ENCODE measurements around the gene ACCSL.

ACCSL gene

GRCh38 chr11:44018829-44019228 is 29.0 kb upstream of the ACCSL start:
- no peak for DNase-seq

- DNase-seq, result no peak
These were observed 22.8 kb upstream of the ACCSL start for GRCh38 chr11:44024977-44025376.

GRCh38 chr11:44025727-44026126 is 22.1 kb upstream of the ACCSL start:
- no peak for DNase-seq

DNA sequence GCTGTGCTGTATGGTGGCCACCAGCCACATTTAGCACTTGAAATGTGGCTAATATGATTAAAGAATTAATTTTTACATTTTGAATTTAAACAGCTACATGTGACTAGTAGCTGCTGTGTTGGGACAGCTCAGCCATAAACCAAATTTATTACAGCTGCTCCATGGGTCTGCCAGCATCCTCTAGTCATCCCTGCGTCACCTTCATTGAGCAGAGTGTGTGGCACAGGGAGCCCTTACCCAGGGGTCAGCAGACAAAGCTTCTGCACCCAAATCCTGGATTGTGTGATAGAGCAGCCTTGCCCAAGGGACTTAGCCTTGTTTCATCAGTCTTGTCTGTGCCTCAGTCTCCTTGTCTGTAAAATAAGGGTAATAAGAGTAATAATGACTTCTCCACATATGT is 19.4 kb upstream of the ACCSL start:
- DNase-seq, result no peak

- DNase-seq, result no peak
These were observed 18.8 kb upstream of the ACCSL start for GRCh38 chr11:44028816-44029506.

- DNase-seq, result no peak
These were observed 18.3 kb upstream of the ACCSL start for GRCh38 chr11:44029507-44029845.

GRCh38 chr11:44029977-44030911 is 17.5 kb upstream of the ACCSL start:
- DNase-seq, result no peak

DNA sequence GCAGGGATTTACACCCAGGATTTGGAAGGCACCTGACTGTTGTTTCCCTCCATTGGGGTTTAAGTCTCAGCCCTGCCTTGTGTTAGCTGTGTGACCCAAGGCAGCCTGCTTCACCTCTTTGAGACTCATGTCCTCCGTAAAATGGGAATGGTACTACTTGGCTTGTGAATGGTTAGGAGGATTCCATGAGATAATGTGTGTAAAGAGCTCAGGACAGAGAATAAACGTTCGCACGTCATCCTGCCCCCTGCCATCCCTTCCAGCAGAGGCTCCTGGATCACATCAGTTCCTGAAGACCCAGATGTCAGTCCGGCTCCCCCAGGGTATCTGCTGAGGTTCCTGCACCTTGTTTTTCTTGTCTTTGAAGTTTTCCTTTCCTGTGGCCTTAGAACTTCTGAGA is 16.8 kb upstream of the ACCSL start:
- DNase-seq, result no peak

GRCh38 chr11:44031549-44031948 is 16.2 kb upstream of the ACCSL start:
- no peak for DNase-seq

DNA sequence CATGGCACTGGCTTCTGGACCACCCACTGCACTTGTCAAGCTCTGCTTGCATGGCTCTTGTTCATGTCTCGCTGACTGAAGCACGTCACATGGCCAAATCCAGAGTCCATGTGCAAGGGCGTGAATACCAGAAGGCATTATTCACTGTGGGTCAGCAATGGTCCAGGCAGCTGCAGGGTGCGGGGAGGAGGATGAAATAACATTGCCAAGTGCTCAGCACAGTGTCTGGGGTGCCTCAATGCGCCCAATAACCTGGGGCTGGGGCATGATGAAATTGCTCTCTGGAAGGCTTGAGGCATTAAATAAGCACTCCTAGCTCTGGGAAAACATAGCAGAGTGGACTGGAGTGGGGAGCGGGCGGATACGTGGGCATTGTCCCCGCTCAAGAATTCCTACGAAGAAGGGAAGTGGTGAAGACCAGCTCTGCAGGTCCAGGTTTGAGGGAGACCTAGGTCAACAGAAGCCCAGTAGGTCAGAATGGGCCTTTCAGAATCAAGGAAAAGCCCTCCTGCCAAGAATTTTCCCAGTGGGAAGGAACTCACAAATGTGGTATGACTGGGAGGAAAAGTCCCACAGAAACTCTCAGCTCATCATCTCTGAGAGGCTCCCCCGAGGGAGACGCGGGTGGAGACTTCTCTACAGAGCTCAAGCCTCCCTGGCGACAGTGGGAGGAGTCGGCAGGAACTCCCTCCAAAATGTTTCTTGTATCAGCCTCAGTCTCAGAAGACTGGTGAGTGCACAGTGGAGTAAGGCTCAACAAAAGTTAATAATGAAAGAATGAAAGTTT is 15.3 kb upstream of the ACCSL start:
- no peak for DNase-seq

DNA sequence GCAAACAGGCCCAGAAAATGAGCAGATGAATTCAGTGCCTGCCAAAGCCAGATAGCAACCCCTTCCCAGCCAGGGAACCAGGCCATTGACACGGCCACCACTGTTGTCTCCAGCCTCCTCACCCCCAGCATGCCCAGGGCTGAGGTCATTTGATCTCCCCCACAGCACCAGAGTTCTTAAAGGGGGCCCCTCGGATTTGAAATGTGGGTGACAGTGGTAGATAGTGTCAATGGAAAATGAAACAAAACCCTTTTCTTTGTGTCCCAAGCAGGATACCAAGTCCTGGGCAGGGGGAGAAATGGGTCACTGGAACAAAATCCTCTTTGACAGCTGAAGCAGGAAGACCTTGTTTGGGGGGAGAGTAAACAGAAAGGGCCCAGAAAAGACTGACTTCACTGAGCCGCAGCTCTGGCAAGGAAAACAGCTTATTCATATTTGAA is 14.3 kb upstream of the ACCSL start:
- DNase-seq, result no peak

DNA sequence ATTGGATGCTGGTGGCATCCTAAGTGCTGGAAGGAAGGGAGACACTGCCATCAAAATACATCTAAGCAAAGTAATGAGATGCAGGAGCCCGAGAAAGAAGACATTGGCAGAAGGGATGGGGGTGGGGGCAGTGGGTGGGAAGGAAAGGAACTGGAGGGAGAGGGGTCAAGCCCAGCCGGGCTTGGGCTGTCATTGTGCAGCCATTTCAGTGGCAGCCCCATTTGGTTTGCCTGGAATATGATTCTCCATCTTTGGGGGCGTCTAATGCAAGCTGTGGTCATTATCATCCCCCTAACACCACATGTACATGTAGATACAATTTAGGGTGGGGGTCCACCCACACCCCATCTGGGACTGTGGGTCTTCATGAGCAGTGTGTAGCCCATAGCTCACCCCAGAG is 13.9 kb upstream of the ACCSL start:
- DNase-seq, result no peak

DNA sequence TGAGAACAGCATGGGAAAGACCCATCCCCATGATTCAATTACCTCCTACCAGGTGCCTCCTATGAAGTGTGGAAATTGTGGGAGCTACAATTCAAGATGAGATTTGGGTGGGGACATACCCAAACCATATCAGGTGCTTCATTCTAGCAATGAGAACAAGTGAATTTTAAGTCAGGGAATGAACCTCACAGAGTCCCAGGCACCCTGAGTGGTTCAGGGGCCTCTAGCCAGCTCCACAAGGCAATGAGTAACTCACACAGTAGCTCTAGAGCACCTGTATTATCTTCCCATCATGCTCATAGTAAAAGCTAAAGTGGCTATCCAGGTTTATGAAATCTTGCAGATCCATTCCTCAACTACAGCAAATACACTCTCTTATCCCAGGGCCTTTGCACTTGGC is 13.1 kb upstream of the ACCSL start:
- DNase-seq, result no peak

- DNase-seq, result peak; percentile 8
These were observed 10.7 kb upstream of the ACCSL start for GRCh38 chr11:44036811-44037657.

- DNase-seq, result no peak
These were observed 10.2 kb upstream of the ACCSL start for GRCh38 chr11:44037658-44037998.

DNA sequence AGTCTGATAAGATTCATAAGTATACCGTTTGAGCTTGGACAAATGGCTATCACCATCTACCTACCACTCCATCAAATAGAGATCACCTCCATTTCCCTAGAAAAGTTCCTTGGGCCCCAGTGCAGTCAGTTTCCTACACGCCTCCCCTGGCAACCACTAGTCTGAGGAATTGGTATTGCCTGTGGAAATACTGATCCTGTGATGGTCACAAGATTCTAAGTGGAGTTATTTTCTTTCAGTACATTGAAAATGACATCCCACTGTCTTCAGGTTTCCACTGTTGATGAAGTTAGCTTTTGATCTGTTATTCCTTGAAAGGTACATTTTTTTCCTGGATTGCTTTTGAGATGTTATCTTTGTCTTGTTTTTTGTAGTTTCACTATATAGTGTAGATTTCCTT is 4.6 kb upstream of the ACCSL start:
- no peak for DNase-seq

DNA sequence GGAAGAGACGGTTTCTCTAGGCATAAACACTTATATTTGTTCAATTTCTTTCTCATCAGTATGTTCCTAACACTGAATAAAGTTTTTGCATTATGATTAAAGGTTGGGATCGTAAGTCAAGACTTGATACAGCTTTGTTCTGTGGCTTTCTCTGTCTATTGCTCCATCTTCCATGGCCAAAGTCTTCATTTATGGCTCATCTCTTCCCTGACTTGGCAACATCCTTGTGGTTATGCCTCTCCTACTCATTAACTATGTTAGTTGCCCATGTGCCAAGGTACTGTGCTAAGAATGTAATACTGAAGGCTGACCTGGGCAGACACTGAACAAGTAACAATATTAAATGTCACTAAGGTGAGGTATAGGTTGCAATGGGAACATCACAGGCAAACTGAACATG is 1.6 kb upstream of the ACCSL start:
- DNase-seq, result no peak

- DNase-seq, result no peak
These were observed 483 bp upstream of the ACCSL start for GRCh38 chr11:44047298-44047697.

DNA sequence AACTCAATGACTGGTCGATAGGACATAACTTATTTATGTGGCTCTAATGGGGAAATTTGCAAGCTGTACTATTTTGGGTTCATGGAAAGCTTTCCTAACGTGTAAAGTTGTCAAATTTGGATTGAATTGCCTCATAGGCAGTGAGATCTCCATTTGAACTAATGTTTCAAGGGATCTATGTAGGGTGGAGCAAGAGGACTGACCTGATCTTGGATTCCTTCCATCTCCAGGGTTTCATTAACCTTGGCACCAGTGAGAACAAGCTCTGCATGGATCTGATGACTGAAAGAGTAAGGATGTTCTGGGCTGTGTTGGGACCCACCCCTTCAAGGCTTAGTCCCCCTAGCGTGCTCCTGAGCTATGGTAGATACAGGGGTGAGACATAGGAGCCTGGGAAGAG is 2.1 kb downstream of the ACCSL start:
- DNase-seq, result no peak

- no peak for DNase-seq
These were observed 3.4 kb downstream of the ACCSL start for GRCh38 chr11:44051171-44051570.

GRCh38 chr11:44057340-44057739 is 9.6 kb downstream of the ACCSL start:
- no peak for DNase-seq

DNA sequence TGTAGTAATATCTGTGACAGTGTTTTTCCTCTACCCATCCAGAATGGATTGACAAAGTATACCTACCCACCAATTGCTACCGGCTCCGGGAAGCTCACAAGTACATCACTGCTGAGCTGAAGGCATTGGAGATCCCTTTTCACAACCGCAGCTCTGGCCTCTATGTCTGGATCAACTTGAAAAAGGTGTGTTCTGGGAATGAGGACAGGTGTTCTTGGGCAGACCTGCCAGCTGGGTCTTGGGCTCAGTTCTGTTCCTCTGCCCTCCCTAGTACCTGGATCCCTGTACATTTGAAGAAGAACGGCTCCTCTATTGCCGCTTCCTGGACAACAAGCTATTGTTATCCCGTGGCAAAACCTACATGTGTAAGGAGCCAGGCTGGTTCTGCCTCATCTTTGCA is 10.5 kb downstream of the ACCSL start:
- DNase-seq, result no peak

DNA sequence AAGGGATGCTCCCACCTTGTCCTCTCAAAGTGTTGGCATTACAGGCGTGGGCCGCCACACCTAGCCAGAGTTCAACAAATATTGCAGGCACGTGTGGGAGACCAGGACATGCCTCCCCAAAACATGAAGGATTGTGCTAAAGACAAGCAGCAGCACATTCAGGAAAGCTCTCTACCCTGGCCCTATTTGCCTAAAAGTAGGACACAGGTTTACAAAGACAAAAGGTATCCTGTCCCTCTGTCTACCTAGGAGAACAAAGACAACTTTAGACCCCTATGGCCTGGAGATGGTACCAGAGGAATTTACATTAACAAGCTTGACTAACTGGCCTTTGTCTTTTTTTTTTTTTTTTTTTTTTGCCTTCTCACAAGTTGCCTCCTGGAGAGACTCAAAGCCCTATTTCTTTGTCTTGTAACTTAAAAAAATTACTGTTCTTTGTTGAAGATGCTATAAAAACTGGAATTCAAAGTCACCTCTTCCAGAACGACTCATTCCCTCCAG is 17.4 kb downstream of the ACCSL start:
- DNase-seq, result no peak

All from stimulated activated CD4-positive, alpha-beta T cell treated with anti-CD3 and anti-CD28 coated beads, Interleukin-12 subunit alpha, Interleukin-12 subunit beta, amount 100 ng/mL, for 4 hours (primary cell).